Peyer's patch (tissue), 4 donors: ENCODE data around the gene MTIF3. TPM values are rescaled to one million over a fixed set of nuclear protein-coding genes. Genes with fewer than 3 reads are reported as not detected.

Experiments
- DNase-seq, 3 donors: peaks; one replicate each; pipeline ENCODE4 v3.0.0-alpha.2; 2017 to 2019
- H3K27ac ChIP-seq, 4 donors: fragments of 200-600 bp; sonication (generic); one replicate each; pipeline ENCODE4 v1.5.1; 2016 to 2019
- H3K27me3 ChIP-seq, 2 donors: fragments of 200-600 bp; sonication (generic); one replicate each; pipeline ENCODE4 v1.5.1; 2019
- H3K36me3 ChIP-seq, 3 donors: fragments of 200-600 bp; sonication (generic); one replicate each; pipeline ENCODE4 v1.5.1; 2016 to 2019
- H3K4me1 ChIP-seq, 4 donors: fragments of 200-600 bp; sonication (generic); one replicate each; pipeline ENCODE4 v1.5.1; 2016 to 2019
- H3K4me3 ChIP-seq, 4 donors: fragments of 200-600 bp; sonication (generic); 1 replicate in 3 of 4; 2 replicates in 1 of 4; pipeline ENCODE4 v1.5.1; 2016 to 2019; ENCODE audit warnings: mild to moderate bottlenecking in 1 of 4
- H3K9me3 ChIP-seq, 4 donors: fragments of 200-600 bp; sonication (generic); one replicate each; pipeline ENCODE4 v1.5.1; 2016 to 2019; ENCODE audit warnings: mild to moderate bottlenecking in 1 of 4
- POLR2A ChIP-seq, 2 donors: fragments of 450-650 bp; IDR thresholded peaks; one replicate each; pipeline ENCODE4 v1.5.1; 2017; ENCODE audit warnings: antibody characterized with exemption in 2 of 2, mild to moderate bottlenecking in 2 of 2, moderate library complexity in 2 of 2
- small RNA-seq, 2 donors: library from RNA; depleted of rRNA; stranded (forward); fragments of <200 nt; gene quantifications; one replicate each; pipeline ENCODE3, GENCODE V24; 2016
- total RNA-seq, 4 donors: library from RNA; depleted of rRNA; stranded (reverse); fragments of >200 nt; gene quantifications; one replicate each; pipeline ENCODE4 v1.1.0, GENCODE V29; 2016
- TF ChIP-seq, protein P1 (sequence below), 6 experiments: fragments of 450-650 bp in 4 of 6; fragments of 200-600 bp in 2 of 6; sonication (generic) in 1 of 6; IDR thresholded peaks; one replicate each; pipeline ENCODE4 v1.5.1; 2017 to 2019; ENCODE audit warnings: antibody characterized with exemption in 6 of 6, mild to moderate bottlenecking in 3 of 6, moderate library complexity in 1 of 6

MTIF3 gene
- total RNA-seq, 4 donors from 2014 or later: 78.6 to 150 (median 86.4) TPM

DNA sequence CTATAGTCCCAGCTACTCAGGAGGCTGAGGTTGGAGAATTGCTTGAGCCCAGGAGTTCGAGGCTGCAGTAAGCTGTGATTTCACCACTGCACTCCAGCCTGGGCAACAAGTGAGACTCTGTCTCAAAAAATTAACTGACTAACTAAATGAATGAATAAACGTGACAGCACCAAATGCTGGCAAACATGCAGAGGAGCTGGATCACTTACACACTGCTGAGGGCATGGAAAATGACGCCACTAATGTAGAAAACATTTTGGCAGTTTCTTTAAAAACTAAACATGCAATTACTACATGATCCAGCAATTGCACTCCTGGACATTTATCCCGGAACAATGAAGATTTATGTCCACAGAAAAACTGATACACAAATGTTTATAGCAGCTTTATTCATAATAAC, 57.3 kb downstream of the MTIF3 start:
- Histone ChIP-seq H3K4me1 (no peaks in the 10 kb centered on the region), H3K27me3 (no peaks in the 10 kb centered on the region), H3K9me3 (no peaks in the 10 kb centered on the region), H3K4me3 (no peak overlapping the region), H3K36me3 (no peaks in the 10 kb centered on the region), H3K27ac (no peak overlapping the region)
- no peak for TF ChIP-seq POLR2A (IDR thresholded peaks at IDR 0.05)
- TF ChIP-seq, protein P1, sequence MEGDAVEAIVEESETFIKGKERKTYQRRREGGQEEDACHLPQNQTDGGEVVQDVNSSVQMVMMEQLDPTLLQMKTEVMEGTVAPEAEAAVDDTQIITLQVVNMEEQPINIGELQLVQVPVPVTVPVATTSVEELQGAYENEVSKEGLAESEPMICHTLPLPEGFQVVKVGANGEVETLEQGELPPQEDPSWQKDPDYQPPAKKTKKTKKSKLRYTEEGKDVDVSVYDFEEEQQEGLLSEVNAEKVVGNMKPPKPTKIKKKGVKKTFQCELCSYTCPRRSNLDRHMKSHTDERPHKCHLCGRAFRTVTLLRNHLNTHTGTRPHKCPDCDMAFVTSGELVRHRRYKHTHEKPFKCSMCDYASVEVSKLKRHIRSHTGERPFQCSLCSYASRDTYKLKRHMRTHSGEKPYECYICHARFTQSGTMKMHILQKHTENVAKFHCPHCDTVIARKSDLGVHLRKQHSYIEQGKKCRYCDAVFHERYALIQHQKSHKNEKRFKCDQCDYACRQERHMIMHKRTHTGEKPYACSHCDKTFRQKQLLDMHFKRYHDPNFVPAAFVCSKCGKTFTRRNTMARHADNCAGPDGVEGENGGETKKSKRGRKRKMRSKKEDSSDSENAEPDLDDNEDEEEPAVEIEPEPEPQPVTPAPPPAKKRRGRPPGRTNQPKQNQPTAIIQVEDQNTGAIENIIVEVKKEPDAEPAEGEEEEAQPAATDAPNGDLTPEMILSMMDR (IDR thresholded peaks at IDR 0.05): no peak
- DNase-seq: no peak

DNA sequence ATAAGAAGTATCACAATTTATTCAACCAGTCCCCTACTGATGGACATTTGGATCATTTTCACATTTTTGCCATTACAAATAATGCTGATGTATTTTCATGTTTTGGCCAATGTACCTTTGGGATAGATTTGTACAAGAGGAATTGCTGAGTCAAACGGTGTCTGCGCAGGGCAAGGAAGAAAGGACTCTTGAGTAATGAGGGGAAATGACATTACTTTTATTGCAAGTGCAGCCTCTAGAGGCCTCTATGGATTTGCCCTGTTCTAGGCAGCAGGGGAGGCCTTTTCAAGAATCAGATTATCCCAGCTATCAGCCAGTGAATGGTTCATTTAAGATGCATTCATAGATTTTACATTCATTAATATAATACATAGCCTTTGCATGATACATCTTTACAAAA, 58.9 kb downstream of the MTIF3 start:
- H3K9me3 ChIP-seq: no peaks in the 10 kb centered on the region
- H3K4me3 ChIP-seq: no peak overlapping the region
- no peaks in the 10 kb centered on the region for H3K36me3 ChIP-seq
- TF ChIP-seq, protein P1 (IDR thresholded peaks at IDR 0.05): no peak
- no peak for TF ChIP-seq POLR2A (IDR thresholded peaks at IDR 0.05)
- DNase-seq: no peak
- no peaks in the 10 kb centered on the region for H3K4me1 ChIP-seq
- H3K27me3 ChIP-seq: no peaks in the 10 kb centered on the region
- H3K27ac ChIP-seq: no peak overlapping the region

DNA sequence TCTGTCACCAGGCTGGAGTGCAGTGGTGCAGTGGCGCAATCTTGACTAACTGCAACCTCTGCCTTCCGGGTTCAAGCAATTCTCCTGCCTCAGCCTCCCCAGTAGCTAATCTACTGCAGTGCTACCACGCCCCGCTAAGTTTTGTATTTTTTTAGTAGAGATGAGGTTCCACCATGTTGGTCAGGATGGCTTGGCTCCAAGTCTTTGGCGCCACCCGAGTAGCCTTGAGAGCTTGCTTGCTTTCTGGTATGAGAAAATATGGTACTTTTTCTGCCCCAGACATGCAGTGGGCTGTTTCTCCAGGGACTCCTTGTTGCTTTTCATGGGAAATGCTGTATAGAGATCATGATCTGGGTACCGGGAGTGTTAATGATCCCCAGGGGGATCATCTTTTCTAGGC, 60.5 kb downstream of the MTIF3 start:
- H3K36me3 ChIP-seq: no peaks in the 10 kb centered on the region
- no peak for DNase-seq
- H3K27me3 ChIP-seq: no peaks in the 10 kb centered on the region
- H3K4me1 ChIP-seq: no peaks in the 10 kb centered on the region
- TF ChIP-seq, protein P1 (IDR thresholded peaks at IDR 0.05): no peak
- no peak for TF ChIP-seq POLR2A (IDR thresholded peaks at IDR 0.05)
- no peaks in the 10 kb centered on the region for H3K9me3 ChIP-seq
- H3K27ac ChIP-seq: no peak overlapping the region
- no peak overlapping the region for H3K4me3 ChIP-seq

DNA sequence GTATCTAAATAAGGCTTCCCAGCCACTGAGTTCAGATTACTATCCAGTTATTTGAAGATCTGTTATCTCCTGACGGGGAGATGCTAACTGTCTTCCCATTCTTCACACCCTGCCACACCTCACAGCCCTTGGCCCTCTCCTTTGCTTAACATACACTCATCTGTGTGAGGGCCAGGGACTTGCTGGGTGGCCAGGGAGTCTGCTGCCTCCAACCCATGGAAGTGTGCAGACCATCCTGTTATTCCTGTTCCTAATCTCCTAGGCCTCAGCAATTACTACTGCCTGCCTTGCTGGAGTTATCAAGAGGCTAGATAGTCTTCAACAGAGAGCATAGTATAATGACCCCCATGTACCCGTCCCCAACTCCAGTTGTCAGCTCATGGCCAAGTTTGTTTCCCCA, 62.1 kb downstream of the MTIF3 start:
- Histone ChIP-seq H3K4me1 (no peaks in the 10 kb centered on the region), H3K27me3 (no peaks in the 10 kb centered on the region), H3K9me3 (no peaks in the 10 kb centered on the region), H3K4me3 (no peak overlapping the region), H3K27ac (no peak overlapping the region), H3K36me3 (no peaks in the 10 kb centered on the region)
- DNase-seq: no peak
- TF ChIP-seq, protein P1 (IDR thresholded peaks at IDR 0.05): no peak
- no peak for TF ChIP-seq POLR2A (IDR thresholded peaks at IDR 0.05)

Small RNAs within 50 kb of the gene (small RNA-seq; reads per million reads assigned to genes)
- 0 reads per million in 2 donors for gene RNU6-63P
- 0 reads per million in 2 donors for gene RNY1P1

Other genes with a start within 250 kb of the MTIF3 start
- gene RPL21, start 199.0 kb downstream of the MTIF3 start, total RNA-seq: 100 to 1,000 TPM; 179 to 828 (median 278) TPM
- 10 to 100 TPM; 26.5 to 70.1 (median 39.6) TPM for gene RASL11A, start 179.7 kb downstream of the MTIF3 start, total RNA-seq
- 100 to 1,000 TPM in 1 of 4 donors, 10 to 100 TPM in 3; 29.2 to 179 (median 49.3) TPM for gene GTF3A, start 25.9 kb downstream of the MTIF3 start, total RNA-seq
- gene LNX2, start 170.0 kb upstream of the MTIF3 start, total RNA-seq: 10 to 100 TPM; 12.4 to 39.6 (median 25.6) TPM
- 100 to 1,000 TPM in 1 of 4 donors, 10 to 100 TPM in 3; 83.3 to 104 (median 90.5) TPM for gene POLR1D, start 171.3 kb upstream of the MTIF3 start, total RNA-seq